GM21723 (cell line): ENCODE measurements around the gene COL6A2.
"Not testable (repeated sequence)": the region's sequence is repeated elsewhere in the genome, so short reads cannot be mapped to it uniquely, and the experiment has no call there.

ENCODE experiments used
- ATAC-seq: cut with Tn5 transposase; IDR thresholded peaks from one replicate; pipeline ENCODE4 v1.9.1; 2021; ENCODE audit warnings: mild to moderate bottlenecking, moderate library complexity; ENCODE audit not compliant: unreplicated experiment

The COL6A2 gene

DNA sequence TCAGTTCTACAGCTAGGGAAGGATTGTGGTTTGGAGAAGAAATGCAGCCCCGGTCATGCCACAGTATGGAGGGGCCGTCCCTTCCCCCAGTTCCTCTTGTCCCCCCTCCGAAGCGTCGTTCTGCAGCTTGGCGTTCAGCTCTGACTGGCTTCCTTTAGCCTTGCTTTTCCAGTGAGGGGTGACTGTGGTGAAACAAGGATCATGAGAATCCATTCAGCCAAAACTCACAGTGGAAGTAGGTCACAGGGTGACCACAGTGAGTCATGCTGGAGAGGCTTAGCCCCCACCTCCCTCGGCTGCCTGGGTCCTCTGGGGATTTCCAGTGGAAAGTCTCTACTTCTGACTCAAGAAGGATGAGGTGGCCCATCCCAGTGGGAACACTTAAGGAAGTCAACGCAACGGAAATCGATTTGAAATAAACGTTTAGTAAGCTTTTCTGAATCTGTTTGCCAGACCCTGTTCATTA is 37.3 kb upstream of the COL6A2 start:
- ATAC-seq = no peak

DNA sequence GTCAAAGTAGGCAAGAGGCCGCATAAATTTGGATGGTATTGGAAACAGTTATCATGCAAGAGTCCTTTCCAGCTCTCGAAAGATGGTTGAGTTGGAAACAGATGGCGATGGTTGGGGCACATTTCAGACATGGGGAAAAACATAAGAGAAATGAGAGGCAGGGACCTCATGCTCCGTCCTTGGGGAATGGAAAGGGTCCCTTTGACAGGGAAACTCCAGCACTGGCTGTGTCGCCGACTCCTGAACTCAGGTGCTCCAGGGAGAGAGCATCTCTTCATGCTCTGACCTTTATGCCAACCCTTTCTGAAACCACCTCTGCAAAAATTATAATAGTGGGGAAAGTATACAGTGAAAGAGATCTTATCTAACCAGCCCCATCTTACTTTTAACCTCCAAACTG is 36.8 kb upstream of the COL6A2 start:
- ATAC-seq = no peak

- no peak for ATAC-seq
These were observed 36.4 kb upstream of the COL6A2 start for GRCh38 chr21:46061518-46061917.

- ATAC-seq = no peak
These were observed 36.0 kb upstream of the COL6A2 start for GRCh38 chr21:46061950-46062349.

- no peak for ATAC-seq
These were observed 35.3 kb upstream of the COL6A2 start for GRCh38 chr21:46062471-46063211.

GRCh38 chr21:46063227-46063626 is 34.7 kb upstream of the COL6A2 start:
- ATAC-seq = no peak

DNA sequence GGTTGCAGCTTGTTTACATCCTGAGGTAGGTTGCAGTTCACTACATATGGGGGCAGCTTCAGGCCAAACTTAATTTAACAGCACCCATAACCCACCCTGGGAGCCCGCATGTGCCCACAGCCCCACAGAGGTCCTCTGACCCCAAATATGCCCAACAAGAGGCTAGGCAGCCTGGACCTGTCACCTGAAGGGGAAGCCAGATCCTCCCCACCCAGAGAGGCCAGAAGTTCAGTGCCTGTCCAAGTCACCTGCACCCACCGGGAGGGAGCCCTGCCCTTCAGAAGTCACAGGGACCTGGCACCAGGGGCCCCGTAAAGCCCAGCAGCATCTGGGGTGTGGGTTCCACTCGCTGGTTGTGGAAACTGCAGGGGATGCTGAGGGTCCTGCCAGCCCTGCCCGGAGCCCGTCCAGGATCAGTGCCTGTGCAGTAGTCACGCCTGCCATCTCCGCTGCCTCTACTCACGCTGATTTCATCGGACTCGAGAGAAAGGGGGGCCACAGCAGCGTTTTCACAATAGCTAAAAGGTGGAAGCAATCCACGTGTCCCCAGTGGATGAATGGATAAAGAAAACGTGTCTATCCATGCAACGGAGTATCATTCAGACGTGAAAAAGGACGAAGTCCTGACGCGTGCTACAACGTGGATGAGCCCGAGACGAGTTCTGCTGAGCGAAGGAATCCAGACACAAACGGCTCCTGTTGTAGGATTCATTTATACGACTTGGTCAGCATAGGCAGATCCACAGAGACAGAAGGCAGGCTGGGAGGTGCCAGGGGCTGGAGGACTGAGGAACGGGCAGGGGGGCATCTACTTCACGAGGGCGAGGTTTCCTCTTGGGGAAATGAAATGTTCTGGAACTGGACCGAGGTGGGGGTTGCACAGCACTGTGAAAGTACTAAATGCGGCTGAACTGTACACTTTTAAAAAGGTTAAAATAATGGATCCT is 33.9 kb upstream of the COL6A2 start:
- ATAC-seq = no peak

GRCh38 chr21:46064870-46065214 is 33.1 kb upstream of the COL6A2 start:
- no peak for ATAC-seq

GRCh38 chr21:46065215-46065913 is 32.5 kb upstream of the COL6A2 start:
- no peak for ATAC-seq

- no peak for ATAC-seq
These were observed 31.9 kb upstream of the COL6A2 start for GRCh38 chr21:46065914-46066551.

DNA sequence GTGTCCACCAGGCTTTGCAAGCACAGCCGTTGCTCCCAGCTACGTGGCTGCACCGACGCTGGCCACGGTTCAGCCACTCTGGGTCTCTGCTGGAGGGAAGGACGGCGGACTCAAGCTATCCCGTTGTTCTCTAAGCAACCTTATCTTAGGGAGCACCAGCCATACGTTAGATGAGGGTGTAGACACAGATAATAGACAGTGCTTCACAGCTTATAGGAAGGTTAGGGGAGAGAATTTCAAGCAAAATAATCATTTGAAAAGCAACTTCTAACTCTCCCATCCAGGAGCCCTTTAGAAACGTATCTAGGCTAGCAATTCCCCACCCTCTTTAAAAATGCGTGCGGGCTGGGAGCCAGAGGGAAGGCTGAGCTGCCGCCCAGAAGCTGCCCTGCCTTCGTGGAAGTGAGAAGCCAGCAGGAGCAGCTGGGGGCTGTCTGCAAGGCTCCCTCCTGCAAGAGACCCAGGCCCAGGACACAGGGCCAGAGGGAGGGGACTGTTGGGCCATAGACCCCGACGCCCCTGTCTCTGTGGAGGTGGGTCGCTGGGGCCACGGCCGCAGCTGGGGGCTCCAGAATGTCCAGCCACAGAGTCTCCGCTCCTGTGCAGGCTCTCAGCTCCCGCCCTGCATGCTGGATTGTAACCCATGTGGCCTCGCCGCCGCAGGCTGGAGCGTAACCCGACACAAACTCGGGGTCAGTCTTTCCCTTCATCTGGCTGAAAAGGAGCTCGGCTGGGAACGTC is 31.2 kb upstream of the COL6A2 start:
- ATAC-seq = no peak

- ATAC-seq = no peak
These were observed 30.3 kb upstream of the COL6A2 start for GRCh38 chr21:46067505-46068201.

DNA sequence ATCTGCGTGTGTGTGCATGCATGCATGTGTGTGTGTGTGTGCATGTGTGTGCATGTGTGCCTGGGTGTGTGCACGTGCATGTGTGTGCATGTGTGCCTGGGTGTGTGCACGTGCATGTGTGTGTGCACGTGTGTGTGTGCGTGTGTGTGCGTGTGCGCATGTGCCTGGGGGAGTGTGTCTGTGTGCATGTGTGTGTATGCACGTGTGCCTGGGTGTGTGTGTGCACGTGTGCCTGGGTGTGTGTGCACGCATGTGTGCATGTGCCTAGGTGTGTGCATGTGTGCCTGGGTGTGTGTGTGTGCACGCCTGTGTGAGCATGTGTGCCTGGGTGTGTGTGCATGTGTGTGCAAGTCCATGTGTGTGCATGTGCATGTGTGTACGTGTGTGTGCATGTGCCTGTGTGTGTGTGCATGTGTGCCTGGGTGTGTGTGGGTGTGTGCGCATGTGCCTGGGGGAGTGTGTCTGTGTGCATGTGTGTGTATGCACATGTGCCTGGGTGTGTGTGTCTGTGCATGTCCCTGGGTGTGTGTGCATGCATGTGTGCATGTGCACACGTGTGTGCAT is 29.3 kb upstream of the COL6A2 start:
- ATAC-seq = no peak

DNA sequence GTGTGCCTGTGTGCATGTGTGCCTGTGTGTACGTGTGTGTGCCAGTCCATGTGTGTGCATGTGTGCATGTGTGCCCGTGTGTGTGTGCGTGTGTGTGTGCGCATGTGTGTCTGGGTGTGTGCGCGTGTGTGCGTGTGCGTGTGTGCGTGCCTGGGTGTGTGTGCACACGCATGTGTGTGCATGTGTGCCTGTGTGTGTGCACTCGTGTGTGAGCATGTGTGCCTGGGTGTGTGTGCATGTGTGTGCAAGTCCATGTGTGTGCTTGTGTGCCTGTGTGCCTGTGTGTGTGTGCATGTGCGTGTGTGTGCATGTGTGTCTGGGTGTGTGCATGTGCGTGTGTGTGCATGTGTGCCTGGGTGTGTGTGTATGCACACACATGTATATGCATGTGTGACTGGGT is 28.7 kb upstream of the COL6A2 start:
- ATAC-seq = no peak

DNA sequence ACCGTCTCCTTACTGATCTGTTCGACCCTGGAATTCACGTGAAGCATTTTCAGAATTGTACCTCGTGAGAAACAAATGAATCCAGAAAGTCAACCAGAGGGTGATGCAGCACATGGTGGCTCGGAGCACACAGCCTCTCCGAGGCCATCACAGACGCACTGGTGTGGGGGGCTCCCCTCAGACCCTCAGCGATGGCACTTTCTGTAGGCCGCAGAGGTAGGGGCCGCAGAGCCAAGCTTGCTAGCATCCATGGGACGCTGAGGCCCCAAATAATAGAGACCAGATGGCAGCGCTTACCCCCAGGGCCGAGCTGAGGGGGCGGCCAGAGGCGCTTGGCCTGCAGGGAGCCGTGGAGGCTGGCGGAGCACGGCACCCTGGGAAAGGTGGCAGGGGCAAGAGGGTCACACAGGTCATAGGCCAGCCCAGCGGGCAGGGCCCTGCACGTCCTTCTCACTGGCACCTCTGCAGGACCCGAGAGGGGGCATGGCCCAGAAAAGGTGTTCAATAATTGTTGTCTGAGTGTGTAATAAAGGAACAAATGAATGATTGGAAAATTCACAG is 28.1 kb upstream of the COL6A2 start:
- no peak for ATAC-seq

GRCh38 chr21:46071082-46071481 is 26.8 kb upstream of the COL6A2 start:
- no peak for ATAC-seq

DNA sequence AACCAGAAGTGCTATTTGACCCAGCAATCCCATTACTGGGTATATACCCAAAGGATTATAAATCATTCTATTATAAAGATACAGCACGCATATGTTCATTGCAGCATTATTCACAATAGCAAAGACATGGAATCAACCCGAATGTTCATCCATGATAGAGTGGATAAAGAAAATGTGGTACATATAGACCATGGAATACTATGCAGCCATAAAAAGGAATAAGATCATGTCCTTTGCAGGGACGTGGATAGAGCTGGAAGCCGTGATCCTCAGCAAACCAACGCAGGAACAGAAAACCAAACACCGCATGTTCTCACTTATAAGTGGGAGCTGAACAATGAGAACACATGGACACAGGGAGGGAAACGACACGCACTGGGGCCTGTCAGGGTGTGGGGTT is 21.2 kb upstream of the COL6A2 start:
- ATAC-seq = not testable (repeated sequence)

GRCh38 chr21:46077674-46078101 is 20.2 kb upstream of the COL6A2 start:
- ATAC-seq = no peak
